Inferior parietal cortex (tissue), 1 donor: ENCODE results near the gene TYK2.

ENCODE experiments used
- DNase-seq: peaks from one replicate; pipeline ENCODE4 v3.0.0-alpha.2; 2016; ENCODE audit errors: extremely low spot score

Gene TYK2

GRCh38 chr19:10334588-10335351 is 45.6 kb downstream of the TYK2 start:
- DNase-seq, result peak; percentile 63

GRCh38 chr19:10333758-10334587 is 46.4 kb downstream of the TYK2 start:
- DNase-seq, result no peak

- peak; percentile 95 for DNase-seq
Measured at GRCh38 chr19:10332965-10333757, 47.2 kb downstream of the TYK2 start, which contains the start of gene RAVER1. Gene RAVER1 (minus strand): TSS chr19:10333529. CDS start chr19:10333507, 22 bp downstream.

- no peak for DNase-seq
Measured at GRCh38 chr19:10332158-10332964, 48.0 kb downstream of the TYK2 start.

- DNase-seq, result no peak
Measured at GRCh38 chr19:10329555-10329954, 50.8 kb downstream of the TYK2 start.

DNA sequence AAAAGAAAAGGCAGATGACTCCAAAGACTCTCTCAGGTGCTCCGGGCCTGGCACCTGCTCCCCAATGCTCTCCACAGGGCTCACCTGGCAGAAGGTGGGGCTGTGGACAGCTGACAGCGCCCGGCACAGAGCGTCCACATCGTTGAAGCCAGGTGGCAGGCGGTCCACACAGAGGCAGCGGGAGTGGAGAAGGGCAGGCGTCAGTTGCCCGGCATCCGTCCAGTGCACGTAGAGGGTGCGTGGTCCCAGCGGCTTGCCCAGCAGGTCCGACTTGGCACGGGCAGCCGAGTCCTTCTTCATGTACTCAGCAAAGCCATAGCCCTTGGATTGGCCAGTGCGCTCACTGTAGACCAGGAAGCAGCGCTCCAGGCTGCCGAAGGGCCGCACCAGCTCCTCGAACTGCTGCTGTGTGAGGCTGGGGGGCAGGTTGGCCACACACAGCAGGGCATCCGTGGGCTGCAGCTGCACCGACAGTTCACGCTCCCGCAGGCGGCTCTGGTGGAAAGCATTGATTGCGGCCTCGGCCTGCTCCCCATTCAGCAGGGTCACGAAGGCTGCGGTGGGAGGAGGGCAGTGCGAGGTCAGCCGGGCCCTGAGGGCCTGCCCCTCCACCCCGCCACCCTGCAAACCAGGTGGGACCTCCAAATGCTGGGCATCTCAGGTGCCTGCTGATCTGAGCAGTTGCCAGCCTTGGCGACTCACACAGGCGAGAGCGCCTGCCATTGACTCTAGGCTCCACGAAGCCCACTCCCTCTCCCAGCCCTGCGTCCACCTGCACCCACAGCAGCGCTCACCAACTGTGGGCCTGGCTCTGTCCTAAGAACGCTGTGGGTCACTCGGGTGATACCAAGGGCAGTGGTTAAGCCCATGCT is 51.6 kb downstream of the TYK2 start:
- no peak for DNase-seq

- no peak for DNase-seq
Measured at GRCh38 chr19:10327793-10328192, 52.6 kb downstream of the TYK2 start.

- no peak for DNase-seq
Measured at GRCh38 chr19:10325732-10326131, 54.6 kb downstream of the TYK2 start.

DNA sequence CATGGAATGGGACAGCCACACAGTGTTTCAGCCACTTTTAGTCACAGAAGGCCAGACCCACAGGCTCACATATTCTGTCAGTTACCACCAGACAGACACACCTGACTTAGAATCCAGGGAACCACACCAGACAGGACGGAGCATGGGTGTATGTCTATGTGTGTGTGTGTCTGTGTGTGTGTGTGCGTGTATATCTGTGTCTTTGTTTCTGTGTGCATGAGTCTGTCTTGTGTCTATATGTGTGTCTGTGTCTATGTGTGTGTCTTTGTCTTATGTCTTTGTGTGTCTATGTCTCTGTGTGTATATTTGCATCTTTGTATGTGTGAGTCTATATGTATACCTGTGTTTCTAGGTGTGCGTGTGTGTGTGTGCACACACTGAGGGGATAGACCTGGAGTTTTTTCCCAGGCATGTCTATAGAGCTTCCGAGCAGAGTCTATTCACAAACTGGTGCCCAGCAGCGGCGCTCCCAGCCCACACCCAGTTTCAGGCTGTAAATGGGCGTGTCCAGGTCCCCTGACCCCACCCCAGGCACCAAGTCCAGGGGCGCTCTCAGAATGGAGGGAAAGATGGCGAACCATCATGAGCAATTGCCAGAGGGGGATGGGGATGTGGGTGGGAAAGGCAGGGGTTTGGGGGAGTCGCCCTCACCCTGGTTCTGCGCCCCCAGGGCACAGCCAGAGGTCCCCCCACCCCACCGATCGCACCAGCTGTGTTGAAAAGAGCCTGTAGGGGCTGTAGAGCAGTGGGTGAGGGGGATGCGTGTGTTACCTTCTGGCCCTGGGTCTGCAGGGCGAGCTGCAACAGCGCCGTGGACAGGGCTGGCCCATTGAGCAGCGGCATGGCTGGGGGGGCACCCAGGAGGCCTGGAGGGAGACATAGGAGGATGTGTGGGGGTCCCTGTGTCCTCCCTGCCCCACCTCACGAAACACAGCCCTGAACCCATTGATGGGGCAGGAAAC is 58.2 kb downstream of the TYK2 start:
- no peak for DNase-seq

- DNase-seq, result no peak
Measured at GRCh38 chr19:10321417-10321797, 59.0 kb downstream of the TYK2 start.

- DNase-seq, result no peak
Measured at GRCh38 chr19:10320602-10321416, 59.6 kb downstream of the TYK2 start.

DNA sequence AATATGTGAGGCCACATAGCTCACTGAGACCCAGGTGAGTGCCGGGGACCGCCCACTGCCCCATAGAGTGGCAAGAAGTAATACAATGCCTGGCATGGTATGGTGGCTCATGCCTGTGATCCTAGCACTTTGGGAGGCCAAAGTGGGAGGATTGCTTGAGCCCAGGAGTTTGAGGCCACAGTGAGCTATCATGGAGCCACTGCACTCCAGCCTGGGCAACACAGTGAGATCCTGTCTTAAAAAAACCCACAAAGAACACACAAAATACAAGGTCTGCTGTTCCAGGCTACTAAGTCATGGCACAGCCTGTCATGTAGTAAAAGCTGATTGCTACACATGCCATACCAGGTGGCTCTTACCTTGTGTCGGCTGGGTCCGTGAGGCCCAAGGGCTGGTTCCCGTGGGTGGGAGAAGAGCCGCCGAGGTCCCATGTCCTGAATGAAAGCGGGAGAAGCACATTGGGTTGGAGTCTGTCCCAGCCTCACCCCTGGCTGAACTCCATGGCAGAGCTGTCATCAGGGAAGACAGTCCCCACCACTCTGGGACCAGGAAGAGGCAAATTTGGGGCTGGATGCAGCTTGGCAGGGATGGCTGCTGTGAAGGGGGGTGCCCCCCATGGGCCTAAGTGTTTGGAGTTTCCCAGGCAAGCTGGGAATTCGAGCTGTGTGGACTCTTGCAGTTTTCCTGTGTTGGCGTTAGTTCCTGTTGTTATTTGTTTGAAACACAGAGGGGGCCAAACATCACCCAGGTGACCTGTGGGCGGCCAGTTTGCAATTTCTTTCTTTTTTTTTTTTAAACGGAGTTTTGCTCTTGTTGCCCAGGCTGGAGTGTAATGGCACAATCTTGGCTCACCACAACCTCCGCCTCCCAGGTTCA is 61.3 kb downstream of the TYK2 start:
- no peak for DNase-seq

- DNase-seq, result no peak
Measured at GRCh38 chr19:10317857-10318462, 62.4 kb downstream of the TYK2 start.

- no peak for DNase-seq
Measured at GRCh38 chr19:10317045-10317856, 63.1 kb downstream of the TYK2 start.

DNA sequence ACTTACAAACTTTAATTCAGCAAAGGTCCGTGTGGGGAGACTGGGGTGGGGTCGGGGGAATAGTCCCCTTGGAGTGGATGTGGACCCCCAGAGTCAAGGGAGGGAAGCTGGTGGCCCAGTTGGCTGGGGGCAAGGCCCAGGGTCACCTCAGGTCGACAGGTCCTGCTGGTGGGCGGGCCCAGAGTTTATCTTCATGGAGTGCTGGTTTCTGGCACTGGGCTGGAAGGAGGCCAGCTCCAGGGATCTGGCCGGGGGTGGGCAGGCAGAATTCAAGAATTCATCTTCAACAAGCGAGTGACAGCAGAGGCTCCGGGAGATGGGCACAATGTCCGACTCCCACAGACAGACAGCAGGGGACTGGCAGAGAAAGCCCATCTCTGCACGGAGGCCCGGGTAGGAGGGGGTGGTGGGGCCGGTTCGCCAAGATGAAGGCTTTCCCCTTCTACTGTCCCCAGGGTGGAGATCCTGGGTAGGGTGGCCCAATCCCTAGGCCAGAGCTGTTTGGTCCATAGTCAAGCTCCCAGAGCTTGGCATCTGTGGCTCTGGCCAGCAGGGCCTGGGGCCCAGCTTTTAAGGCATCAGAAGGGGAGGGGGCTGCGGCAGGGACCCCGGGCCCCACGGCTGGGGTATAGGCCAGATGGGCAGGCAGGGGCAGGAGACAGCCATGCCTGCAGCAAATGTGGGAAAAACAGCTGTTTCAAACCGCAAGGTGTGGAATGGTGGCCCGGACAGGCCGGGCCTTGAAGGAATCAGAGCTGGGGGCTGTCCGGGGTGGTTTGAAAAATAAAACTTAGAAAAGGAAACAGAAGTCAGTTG is 63.9 kb downstream of the TYK2 start:
- DNase-seq, result no peak
